Central memory CD4-positive, alpha-beta T cell (primary cell): ENCODE results near the gene STN1.
"Not testable (repeated sequence)": the region's sequence is repeated elsewhere in the genome, so short reads cannot be mapped to it uniquely, and the experiment has no call there.

Source experiments
- DNase-seq: peaks from one replicate; pipeline ENCODE4 v3.0.0; 2022

Gene STN1

DNA sequence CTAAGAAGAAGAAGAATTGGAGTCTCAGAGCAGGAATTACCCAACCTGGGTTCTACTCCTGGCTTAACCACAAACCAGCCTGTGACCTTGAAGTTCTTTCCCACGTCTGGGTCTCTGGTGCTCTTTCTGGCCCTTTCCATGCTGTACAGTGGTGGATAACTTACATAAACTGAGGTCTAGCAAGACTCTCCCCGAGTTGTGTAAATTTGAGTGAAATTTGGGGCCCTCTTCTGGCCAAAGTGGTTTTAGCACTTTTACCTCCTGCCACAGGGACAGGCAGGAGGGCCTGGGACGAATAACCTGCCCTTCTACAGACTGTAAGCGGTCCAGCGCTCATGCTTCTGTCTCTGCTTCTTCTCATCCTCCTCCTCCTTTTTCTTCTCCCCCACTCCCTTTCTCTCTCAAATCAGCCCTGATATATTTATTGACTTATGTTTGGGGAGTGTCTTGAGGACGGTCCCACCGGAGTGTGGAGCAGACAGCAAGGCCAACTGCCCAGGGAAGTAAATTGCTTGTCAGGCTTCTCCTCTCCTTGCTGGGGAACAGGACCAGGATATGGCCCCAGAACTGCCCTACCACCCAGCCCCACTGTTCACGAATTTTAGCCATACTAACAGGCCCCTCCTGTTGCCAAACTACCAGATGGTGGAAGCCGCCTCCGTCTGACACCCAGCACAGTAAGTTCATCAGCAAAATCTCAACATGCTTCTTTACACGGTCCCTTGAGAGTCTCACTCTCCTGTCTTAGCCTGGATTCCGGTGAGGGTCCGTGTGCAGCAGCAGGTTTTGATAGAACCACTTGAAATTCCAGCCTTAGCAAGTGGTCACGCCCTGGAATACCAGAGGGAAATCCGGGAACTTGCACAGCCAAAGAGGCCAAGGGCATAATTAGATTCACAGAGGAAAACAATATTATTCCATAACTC, 58.6 kb downstream of the STN1 start:
- peak; percentile 49 for DNase-seq

DNA sequence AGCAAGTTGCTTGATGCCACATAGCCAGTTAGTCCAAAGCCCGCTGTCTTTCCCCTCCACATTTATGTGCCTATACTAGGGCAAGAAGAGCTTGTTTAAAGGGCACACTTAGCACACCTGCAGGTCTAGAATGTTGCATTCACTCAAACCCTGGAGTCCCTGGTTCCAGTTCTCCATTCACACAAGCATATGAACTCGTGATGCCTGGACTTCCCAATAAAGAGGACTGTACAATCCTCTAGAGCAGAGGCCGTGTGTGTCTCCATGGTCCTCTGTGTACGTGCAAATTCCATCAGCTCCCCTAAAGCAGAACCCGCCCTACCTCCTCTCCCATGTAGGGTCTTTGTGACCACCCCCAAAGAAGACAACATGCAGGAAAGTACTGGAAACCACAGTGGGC, 59.6 kb downstream of the STN1 start:
- no peak for DNase-seq

DNA sequence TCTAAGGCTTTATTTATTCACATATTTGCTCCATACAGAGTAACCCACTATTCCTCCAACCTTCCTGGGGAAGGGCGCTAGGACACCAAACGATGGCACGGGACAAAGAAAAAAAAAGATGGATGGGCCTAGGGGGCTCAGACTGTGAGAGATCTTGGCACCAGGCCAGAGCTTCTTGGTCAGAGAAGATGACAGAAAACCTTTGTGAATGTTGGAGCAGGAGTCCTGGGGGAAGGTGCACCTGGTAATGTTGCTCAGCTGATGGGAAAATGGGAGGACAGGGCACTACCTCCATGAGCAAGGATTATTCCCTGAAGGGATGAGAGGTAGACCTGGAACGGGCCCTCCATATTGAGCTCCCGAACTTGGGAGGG, 61.2 kb downstream of the STN1 start:
- DNase-seq: no peak

DNA sequence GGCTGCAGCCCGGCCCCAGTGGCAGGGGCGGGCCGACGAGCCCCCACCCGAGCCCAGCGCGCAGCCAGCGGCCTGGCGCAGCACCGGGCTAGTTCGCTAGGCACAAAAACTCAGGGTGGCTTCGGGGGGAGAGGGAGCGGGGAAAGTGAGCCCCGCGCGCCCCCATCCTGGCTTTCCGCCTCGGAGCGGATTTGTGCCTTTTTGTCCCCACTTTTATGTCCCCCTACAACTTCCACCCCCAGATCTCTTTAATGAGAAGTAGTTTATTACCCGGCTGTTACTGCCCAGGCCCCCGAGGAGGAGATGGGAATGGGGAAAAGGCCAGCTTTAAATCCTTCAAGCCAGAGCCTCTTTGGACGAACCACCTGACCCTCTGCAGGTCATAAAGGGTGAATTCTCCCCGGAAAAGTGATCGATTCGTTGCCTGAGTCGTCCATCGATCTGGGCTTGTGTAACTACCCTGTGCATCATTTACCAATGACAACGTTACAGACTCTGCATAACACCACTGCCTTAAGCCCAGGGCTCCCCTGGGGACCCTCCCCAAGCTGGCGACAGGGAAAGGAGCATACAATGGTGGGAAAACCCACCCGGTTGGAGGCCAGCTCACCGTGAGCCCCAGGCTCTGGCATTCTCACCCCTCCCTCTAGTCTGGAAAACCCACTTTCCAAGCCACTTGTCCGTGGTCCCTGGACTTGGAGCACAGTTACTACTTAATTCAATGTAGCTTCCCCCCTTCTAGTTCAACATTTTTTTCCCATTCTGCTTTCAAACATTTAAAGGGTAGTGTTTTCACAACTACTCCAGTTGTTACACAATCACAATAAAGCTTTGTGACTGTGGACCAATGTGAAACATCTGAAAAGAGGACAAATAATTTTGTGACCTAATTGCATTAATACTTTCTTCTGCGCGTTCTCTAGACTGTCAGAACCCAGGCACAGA, 61.9 kb downstream of the STN1 start:
- DNase-seq: no peak

DNA sequence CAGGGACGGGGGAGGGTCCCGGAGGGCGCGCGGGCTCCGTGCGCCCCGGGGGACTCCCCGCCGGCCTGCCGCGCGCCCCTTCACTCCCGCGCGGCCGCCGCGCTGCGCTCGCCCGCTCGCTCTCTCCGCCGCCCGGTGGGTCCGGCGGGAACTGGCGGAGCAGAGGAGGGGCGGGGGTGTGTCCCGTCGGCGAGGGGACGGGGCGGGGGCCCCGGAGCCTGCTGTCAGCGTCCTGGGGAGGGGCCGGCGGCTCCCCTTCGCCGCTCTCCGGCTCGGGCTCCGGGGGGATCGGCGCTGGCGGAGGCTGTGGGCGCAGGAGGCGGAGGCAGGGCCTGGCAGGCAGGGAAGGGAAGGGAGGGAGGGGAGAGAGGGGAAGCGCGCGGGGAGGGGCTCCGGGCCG, 62.6 kb downstream of the STN1 start, which contains the start of gene SH3PXD2A:
Gene SH3PXD2A, minus strand, starts transcription at position 153 of the 400 bp plus-strand sequence. CDS start 310 bp downstream, outside the sequence.
- DNase-seq: no peak

DNA sequence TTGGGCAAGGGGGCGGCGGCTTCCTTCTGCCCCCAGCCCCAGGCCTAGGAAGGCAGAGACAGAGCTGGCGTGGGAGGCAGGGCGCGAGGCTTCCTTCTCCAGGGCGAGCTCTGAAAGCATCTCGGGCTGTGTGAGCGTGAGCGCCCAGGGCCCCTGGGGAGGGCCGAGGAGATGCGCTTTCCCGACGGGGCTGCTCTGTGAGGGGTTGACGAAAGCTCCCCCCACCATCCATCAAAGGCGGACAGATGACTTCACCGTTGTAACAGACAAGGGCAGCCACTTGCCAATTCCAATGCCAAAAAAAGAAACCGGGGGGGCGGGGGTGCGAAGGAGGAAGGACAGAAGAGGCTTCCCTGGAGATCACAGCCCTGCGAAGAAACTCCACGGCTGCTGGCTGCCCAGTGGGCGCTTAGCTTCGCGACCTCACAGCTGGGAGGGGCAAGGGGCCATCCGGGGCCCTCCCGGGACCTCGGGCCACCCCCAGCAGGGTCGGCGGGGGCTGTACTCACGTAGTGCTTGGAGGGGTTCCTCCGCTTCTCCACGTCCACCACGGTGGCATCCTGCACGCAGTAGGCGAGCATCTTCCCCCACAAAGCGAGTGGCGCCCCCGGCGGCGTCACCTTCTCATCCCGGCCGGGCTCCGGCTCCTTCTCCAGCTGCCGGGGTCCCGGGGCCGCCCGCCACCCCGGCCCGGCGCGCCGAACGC, 63.1 kb downstream of the STN1 start:
- no peak for DNase-seq

DNA sequence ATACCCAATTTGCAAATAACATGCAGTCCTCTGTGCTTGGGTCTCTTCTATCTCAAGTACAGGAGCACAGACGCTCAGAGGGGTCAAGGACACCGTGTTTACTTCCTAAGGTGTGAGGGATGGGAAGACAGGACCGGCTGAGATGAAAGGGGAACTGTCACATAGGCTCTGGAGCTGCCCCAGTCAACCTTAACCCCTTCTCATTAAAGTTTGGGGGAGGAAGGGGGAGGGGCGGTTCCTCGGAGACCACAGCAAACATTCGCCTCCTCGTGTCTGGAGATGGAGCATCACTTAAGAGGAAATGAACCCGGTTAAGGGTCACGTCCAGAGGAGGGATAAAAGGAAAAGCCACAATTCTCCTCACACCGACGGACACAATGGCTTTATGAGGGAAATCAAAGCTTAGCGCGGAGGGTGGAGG, 63.7 kb downstream of the STN1 start:
- DNase-seq: no peak

DNA sequence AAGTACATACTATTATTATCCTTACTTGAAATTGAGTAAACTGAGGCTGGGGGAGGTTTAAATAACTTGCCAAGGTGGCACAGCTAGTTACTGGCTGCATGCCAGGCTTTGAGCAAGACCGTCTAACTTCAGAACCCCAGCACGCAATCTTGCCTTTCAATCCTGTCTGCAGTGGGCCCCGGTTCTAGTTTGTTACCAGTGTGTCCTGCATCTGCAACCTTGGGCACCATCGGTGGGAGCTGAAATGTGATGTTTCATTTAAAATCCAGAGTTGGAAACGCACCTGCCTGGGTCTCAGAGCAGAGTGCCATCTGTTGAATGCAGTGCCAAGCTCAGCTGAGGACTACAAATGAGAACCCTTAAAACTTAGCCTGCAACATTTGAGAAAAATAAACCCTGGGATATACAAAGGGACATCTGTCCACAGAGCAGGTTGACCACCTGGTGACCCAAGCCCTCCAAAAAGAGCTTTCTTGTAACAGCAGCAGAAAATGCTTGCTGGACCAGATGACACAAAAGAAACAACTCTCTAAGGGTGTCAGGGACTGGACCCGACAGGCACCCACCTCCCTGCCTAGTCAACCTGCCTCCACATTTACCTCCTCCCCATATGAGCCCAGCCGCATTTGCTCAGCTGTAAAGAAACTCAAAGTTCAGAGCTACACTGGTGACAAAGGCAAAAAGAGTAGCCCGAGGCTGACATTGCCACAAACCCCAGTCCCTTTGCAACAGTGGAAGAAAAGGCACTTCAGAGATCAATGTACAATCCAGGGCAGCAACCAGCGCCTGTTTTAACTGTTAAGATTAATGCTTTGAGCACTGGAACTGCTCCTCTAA, 64.3 kb downstream of the STN1 start:
- DNase-seq: no peak

DNA sequence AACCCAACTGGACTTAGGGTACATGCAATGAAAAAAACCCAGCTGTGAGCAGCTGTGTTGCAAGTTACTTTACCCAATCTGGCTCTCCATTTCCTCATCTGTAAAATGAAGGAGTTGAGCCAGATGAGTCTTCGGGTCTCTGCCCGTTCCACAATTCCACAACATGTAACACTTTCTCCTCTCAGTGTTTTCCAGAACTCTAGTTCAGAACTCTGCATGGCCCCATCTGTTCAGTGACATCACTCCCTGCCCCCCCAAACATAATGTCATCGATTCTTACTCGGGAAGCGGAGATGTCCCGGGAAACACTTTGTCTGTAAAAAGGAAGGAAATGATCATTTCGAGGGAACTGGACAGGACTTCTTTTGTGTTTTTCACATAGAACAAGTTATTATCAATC, 65.1 kb downstream of the STN1 start:
- DNase-seq: no peak

DNA sequence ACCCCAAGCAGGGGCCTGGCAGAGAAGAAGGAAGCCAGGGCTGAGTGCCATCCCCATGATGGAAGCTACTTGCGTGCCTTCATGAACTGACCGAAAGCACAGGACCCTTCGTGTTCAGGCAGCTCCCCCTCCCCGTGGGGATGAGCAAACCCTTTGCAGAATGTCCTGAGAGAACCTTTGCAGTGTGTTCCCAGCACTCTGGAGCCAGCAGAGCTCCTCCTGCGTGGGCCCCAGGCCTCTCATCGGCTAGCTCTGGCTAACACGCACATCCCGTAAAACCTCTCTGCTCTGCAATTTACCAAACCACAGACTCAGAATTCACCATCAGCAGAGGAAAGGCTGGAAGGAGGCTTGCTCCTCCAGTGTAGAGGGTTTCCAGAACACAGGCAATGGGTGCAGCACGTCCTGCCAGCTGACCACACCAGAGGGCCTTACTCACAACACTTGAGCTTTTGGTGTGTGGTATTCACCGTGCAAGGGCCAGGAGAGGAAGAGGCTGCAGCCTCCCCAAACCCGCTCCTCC, 65.7 kb downstream of the STN1 start:
- no peak for DNase-seq

DNA sequence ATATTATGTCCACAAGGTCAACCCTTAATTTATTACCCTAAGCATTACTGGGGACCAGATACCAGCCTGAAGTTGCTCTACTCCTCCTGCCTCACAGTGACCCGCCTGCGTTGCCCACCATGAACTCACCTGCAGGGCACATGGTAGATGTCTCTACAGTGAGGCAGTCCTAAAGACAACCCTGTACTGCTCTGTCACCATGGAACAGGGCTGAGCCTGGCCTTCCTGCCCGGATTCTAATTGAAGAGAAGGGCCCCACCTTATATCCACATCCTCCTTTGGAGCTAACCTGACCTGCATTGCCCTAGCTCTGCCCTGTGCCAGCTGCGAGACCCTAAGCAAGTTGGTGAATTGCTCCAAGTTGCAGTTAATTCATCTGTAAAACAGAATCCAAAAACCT, 66.7 kb downstream of the STN1 start:
- no peak for DNase-seq

DNA sequence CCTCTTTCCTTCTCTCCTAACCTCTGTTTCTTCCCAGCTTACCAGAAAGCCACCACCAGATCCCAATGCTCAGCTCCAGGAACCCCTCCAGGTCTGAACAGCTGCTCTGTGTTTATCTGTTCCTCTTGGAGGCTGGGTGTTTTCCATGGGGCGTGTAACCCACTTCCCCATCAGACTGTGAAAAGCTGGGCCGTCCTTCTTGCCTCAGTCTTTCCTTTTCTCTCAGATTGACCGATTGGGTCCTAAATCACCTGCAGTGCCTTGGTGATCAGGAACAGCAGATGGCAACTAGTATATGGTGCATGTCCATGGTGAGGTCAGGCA, 67.5 kb downstream of the STN1 start:
- DNase-seq: no peak

DNA sequence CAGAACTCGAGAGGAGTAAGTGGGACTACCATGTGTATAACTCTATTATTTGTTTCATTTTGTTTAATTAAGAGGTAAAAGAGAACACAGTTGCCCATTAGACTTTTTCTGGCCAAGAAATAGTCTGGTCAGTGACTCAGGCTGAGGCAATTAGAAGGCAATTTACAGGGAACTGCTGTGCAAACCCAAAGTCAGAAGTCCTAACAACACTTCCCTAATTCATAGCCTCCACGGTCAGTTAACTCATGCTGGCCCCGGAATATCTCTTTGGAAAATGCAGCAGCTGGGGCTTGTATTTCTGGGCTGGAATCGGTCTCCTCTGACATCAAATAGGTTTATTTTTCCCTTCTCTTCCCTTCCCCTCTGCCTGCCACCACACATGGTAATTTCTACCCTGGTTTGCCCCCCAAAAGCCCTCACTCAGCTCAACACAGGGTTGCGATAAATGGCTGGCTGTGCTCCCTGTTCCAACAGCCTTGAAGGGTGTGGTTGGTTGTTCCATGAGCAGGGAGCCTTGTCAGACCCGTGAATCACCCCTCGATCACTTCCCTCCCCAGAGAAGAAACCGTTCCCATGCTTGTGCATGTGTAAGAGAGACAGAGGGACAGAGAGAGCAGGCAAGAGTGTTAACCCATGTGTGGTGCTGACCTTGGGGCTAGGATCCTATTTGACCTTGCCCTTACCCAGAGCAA, 68.0 kb downstream of the STN1 start:
- no peak for DNase-seq

DNA sequence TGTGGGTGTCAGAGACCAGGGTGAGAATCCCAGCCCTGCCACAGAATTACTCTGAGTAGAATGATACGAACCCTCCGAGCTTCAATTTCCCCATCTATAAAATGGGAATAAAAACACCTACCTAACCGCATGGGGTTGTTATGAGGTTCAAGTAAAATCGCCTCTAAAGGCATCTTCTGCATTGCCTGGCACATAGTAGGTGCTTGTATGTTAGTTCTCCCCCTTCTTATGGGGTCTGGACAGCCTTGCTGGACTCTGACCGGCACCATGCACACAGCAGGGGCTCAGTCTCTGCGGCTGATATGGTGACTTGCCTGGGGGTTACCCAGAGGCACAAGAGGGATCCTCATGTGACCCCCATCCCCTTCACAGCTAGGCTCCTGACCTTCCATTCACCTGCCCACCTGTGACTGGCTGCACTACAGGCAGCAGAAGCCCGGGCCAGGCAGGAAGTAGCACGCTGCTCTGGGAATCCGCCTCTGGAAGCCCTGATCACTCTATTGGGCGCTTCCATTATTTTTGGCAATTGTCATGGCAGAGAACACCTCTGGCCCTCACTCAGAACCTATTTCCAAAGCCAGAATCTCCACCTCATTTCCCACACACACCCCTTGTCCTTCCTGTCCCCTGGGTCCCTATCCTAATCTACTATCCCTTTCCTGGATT, 68.6 kb downstream of the STN1 start:
- no peak for DNase-seq

DNA sequence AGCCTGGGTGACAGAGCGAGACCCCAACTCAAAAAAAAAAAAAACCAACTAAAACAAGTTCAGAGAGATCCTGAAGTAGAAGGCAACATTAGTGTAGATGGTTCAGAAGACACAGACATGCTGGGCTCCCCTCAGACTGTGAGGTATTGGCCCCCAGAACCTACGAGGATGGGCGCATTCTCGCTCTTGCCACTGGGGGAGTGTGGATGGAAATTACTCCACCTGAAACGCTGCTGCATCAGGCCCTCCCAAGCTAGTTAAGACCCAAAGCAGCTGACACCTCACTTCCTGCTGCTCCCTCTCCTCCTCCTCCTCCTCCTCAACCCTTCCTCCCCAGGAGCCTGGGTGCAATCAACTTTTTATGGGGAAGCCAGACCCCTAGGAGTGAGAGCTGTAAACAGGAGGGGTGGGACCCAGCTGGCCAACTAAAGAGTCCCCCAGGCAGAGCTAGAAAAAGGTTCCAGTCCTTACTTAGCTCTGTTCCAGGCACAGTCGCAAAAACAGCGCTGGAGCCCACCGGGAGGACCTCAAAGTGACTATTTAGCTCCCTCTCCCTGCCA, 70.0 kb downstream of the STN1 start:
- DNase-seq: no peak

DNA sequence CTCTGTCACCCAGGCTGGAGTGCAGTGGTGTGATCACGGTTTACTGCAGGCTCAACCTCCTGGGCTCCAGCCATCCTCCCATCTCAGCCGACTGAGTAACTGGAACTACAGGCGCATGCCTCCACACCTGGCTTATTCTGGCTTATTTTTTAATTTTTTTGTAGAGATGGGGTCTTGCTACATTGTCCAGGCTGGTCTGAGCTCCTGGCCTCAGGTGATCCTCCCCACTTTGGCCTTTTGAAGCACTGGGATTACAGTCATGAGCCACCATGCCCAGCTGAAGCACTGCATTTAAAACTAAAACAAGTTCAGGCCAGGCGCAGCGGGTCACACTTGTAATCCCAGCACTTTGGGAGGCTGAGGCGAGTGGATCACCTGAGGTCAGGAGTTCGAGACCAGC, 70.6 kb downstream of the STN1 start:
- DNase-seq: no peak

DNA sequence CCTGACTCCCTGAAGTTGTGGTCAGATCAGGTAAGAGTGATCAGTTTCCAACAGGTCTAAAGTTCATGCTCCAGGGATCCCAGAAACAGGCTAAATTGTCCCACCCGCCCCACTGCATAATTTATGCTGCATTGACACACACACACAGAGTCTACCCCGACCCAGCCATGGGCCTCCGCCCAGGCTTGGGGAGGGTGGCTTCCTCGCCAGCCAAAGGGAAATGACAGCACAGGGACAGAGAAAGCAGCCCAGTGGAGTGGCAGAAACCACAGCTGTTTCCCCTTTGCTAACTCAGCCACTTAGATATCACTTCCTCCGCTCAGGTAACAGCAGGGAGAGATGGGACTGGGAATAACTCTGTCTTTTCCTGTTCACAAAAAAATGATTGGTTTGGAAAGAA, 72.0 kb downstream of the STN1 start:
- peak; percentile 34 for DNase-seq

DNA sequence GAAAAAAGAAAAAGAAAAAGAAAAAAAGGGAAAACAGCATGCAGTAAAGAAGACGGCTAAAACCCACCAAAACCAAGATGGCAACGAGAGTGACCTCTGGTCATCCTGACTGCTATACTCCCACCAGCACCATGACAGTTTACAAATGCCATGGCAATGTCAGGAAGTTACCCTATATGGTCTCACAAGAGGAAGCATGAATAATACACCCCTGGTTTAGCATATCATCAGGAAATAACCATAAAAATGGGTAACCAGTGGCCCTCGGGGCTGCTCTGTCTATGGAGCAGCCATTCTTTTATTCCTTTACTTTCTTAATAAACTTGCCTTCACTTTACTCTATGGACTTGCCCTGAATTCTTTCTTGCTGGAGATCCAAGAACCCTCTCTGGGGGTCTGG, 72.6 kb downstream of the STN1 start:
- not testable (repeated sequence) for DNase-seq

DNA sequence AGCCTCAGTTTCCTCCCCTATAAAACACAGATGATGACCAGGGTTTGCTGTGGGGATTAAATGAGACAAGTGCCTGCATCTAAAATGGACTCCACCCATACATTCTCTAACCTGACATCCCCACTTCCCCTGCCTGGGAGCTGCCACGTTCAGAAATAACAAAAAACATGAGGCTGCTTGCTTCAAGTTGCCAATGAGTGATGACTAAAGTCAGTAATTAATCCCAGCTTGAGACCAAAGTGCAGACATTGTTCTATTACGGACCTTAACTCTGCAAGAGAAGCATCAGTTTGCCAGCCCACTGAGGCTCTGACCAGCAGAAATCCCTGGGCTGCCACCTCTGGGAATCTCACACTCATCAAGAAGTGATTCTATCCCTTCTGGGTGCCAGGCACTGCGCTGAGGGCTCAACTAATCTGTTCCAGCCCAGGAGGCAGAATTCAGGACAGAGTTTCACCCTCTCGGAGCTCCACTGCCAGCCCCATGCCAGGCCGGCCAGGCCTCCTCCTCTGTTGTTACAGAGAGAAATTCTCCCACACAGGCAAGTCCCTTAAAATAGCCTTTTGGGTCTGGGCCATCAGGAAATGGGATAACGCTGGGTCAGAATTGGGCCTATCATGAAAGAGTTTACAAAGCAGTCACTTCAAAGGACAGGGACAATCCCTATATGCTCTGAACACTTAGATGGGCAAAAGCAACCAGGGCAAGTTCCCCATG, 74.0 kb downstream of the STN1 start:
- no peak for DNase-seq

DNA sequence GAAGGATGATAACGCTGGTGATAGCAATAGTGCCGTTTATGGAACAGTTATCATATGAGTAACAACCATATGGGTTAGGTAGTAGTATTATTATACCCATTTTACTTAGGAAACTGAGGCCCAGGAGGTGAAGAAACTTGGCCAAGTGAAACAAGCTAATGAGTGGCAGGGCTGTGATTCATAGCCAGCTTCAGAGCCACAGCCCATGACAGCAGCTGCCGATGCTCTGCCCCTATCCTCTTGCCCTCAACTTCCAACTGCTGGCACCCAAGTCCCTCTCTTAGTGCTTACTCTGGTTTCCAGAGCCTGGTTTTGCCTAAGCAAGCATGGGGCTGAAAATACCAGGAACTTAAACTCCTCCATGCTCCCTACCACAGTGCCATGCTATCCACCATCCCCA, 74.9 kb downstream of the STN1 start:
- DNase-seq: no peak
